Bronchus fibroblast of lung (primary cell): ENCODE measurements around the gene GADD45B. TPM values are rescaled to one million over a fixed set of nuclear protein-coding genes. Genes with fewer than 3 reads are reported as not detected.

Source experiments
- total RNA-seq: library from RNA; depleted of rRNA; stranded (reverse); fragments of >200 nt; gene quantifications from 2 replicates; pipeline ENCODE4 v1.2.3, GENCODE V29; 2015

GADD45B gene, protein sequence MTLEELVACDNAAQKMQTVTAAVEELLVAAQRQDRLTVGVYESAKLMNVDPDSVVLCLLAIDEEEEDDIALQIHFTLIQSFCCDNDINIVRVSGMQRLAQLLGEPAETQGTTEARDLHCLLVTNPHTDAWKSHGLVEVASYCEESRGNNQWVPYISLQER
- 55.3 and 55.6 TPM in 2 replicates for total RNA-seq

DNA sequence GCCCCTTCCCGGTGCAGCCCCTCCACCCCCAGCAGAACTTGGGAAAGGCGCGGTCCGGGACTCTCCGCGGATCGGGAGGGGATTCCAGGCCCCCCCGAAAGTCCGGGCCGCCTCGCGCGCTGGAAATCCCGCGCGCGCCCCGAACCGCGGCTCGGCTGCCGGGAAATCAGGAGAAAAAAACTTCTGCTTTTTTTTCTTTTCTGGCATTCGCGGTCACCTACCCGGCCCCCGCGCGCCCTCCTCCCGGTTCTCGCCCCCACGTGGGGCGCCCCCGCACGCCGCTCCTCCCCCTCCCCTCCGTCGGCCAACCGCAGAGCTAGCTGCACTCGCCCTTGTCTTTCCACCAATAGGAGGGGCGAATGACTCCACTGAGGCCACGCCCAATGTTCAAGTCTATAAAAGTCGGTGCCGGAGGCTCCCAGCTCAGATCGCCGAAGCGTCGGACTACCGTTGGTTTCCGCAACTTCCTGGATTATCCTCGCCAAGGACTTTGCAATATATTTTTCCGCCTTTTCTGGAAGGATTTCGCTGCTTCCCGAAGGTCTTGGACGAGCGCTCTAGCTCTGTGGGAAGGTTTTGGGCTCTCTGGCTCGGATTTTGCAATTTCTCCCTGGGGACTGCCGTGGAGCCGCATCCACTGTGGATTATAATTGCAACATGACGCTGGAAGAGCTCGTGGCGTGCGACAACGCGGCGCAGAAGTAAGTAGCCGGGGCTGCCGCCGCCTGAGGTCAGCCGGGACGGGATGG, at the start of gene GADD45B:
TSS of gene GADD45B (plus strand) at position 426 of the 749 bp plus-strand sequence. CDS start at position 658, 232 bp downstream.

DNA sequence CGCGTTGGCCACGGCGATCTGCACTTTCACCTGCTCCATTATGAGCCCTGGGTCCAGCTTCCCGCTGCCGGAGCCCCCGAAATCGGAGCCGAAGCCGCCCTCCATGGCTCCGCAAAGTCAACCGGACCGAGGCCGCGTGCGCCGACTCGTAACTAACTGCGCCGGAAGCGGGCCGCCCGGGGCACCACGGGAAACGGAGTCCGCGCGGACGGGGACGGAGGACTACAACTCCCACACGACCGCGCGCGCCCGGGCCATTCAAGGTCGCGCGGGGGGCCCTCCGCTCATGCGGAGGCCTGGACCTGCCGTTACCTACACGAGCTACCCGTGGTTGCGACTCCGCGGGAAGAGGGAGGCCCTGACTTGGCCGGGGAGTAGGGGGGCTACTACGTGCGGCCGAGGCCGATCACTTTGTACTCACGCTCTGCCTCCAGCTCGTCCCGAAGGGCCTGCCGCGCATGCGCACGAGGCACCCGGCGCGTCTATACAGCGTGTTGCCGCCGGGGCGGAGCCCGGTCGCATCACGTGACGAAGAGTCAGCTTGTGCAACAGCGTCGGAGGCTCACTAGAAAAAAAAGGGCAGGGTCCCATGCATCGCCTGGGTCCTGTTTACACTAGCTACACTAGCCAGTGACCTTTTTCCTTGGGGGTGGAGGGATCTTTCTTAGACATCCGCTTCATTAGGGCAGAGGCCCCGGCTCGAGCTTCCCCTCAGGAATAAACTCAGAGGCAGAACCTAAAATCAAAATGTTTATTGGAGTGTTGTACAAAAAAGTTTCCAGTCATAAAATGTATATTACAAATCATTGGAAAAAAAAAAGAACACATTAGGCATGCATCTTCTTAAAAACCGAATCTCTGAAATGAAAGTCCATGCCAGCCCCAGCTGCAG, 48.3 kb upstream of the GADD45B start, which contains the start of gene TIMM13:
TSS of gene TIMM13 (minus strand) at position 158 of the 892 bp plus-strand sequence. CDS start at position 105, 53 bp downstream.

Other genes starting within 250 kb of the GADD45B start
- 102 and 106 TPM in 2 replicates for gene PLEKHJ1, start 239.8 kb upstream of the GADD45B start, total RNA-seq
- 35.0 and 49.1 TPM in 2 replicates for gene SF3A2, start 239.3 kb upstream of the GADD45B start, total RNA-seq
- gene AMH, start 226.8 kb upstream of the GADD45B start, total RNA-seq, result 0.67 TPM in 1 of 2 replicates, not detected in the other
- 0.15 TPM in 1 of 2 replicates, not detected in the other for gene JSRP1, start 219.7 kb upstream of the GADD45B start, total RNA-seq
- gene PEAK3, start 194.0 kb upstream of the GADD45B start, total RNA-seq, result 0.15 TPM in 1 of 2 replicates, not detected in the other
- gene LINGO3, start 168.0 kb upstream of the GADD45B start, total RNA-seq, result not detected in 2 replicates
- 273 and 358 TPM in 2 replicates for gene LSM7, start 147.5 kb upstream of the GADD45B start, total RNA-seq
- 25.1 and 33.7 TPM in 2 replicates for gene SPPL2B, start 147.4 kb upstream of the GADD45B start, total RNA-seq
- not detected in 2 replicates for gene TMPRSS9, start 115.9 kb upstream of the GADD45B start, total RNA-seq
- gene TIMM13, start 48.5 kb upstream of the GADD45B start, total RNA-seq, result 65.4 and 68.4 TPM in 2 replicates
- gene LMNB2, start 19.2 kb upstream of the GADD45B start, total RNA-seq, result 144 and 158 TPM in 2 replicates
- under 0.01 and 0.15 TPM in 2 replicates for gene GNG7, start 226.6 kb downstream of the GADD45B start, total RNA-seq
- 0.34 and 0.59 TPM in 2 replicates for gene DIRAS1, start 245.2 kb downstream of the GADD45B start, total RNA-seq